ENCODE data around the gene ZNF281. TPM values are rescaled to one million over a fixed set of nuclear protein-coding genes. Genes with fewer than 3 reads are reported as not detected.

ZNF281 gene
- polyA plus RNA-seq, 1 donor (not counting 4 experiments of a cell fraction or from before 2014, with no cell fraction given), result 14.7 TPM

DNA sequence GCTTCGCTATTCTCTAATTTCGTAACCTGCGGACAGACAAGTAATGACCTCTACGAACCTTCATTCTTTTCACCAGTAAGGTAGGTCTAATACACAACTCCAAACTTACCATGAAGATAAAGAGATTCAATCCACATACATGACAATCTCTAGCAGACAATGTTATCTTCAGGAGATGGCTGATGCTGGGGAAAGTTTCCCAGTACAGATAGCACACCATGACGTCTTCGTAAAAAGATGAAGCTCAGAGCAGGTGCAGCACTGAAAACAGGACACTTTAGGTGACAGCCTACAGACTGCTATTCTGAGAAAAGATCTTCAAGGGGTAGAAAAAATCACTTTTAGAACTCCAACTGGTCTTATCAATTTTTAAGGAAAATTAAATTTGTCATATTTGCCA, 41.3 kb downstream of the ZNF281 start:
- H4K20me1 ChIP-seq (ENCODE audit: control insufficient read depth, extremely low read depth, insufficient read depth, low read length), result no peaks in the 10 kb centered on the region
- H3K36me3 ChIP-seq (ENCODE audit: control insufficient read depth in 2 of 2, extremely low read depth in 1 of 2, insufficient read depth in 2 of 2, low read length in 2 of 2), result no peaks in the 10 kb centered on the region
- dilution Hi-C loops (cut with MboI; ENCODE audit: extremely low pct_ligation_motif_present, low sequenced_read_pairs), result no loop called here
- H3K9me3 ChIP-seq (ENCODE audit: control insufficient read depth, low read depth, low read length), result no peaks in the 10 kb centered on the region
- H2AFZ ChIP-seq (ENCODE audit: control insufficient read depth, low read length), result no peak overlapping the region
- no peak overlapping the region for H3K27ac ChIP-seq (ENCODE audit: control insufficient read depth, insufficient read depth, low read length)
- DNase-seq (ENCODE audit: low read depth, low spot score) (no peak), FAIRE-seq (no peak)
- no peak overlapping the region for H3K4me2 ChIP-seq (ENCODE audit: control insufficient read depth, extremely low read depth, insufficient read depth, low read depth, low read length)
- H3K27me3 ChIP-seq (ENCODE audit: control insufficient read depth, extremely low read depth, insufficient read depth, low read length), result no peaks in the 10 kb centered on the region
- H3K9me1 ChIP-seq (ENCODE audit: control insufficient read depth, extremely low read depth, insufficient read depth, low read length), result no peaks in the 10 kb centered on the region
- TF ChIP-seq, protein P1, sequence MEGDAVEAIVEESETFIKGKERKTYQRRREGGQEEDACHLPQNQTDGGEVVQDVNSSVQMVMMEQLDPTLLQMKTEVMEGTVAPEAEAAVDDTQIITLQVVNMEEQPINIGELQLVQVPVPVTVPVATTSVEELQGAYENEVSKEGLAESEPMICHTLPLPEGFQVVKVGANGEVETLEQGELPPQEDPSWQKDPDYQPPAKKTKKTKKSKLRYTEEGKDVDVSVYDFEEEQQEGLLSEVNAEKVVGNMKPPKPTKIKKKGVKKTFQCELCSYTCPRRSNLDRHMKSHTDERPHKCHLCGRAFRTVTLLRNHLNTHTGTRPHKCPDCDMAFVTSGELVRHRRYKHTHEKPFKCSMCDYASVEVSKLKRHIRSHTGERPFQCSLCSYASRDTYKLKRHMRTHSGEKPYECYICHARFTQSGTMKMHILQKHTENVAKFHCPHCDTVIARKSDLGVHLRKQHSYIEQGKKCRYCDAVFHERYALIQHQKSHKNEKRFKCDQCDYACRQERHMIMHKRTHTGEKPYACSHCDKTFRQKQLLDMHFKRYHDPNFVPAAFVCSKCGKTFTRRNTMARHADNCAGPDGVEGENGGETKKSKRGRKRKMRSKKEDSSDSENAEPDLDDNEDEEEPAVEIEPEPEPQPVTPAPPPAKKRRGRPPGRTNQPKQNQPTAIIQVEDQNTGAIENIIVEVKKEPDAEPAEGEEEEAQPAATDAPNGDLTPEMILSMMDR (optimal IDR thresholded peaks at IDR 0.05 in 1 of 3, IDR thresholded peaks at IDR 0.05 in 1 of 3, conservative IDR thresholded peaks at IDR 0.05 in 1 of 3; ENCODE audit: extremely low read depth in 1 of 3, insufficient read depth in 2 of 3, low read length in 3 of 3), result no peak
- no peak for TF ChIP-seq EZH2 (IDR thresholded peaks at IDR 0.05; ENCODE audit: low read length)
- H3K4me3 ChIP-seq (ENCODE audit: control insufficient read depth in 2 of 3, extremely low read depth in 1 of 3, insufficient read depth in 2 of 3, low read depth in 1 of 3, low read length in 3 of 3), result no peak overlapping the region
- peaks cover 20% of the 10 kb centered on the region for H3K4me1 ChIP-seq (ENCODE audit: control insufficient read depth, extremely low read depth, insufficient read depth, low read length)
- no peak overlapping the region for H3K9ac ChIP-seq (ENCODE audit: control insufficient read depth, extremely low read depth, insufficient read depth, low read length)
- no peaks in the 10 kb centered on the region for H3K79me2 ChIP-seq (ENCODE audit: control insufficient read depth, insufficient read depth, low read length)

DNA sequence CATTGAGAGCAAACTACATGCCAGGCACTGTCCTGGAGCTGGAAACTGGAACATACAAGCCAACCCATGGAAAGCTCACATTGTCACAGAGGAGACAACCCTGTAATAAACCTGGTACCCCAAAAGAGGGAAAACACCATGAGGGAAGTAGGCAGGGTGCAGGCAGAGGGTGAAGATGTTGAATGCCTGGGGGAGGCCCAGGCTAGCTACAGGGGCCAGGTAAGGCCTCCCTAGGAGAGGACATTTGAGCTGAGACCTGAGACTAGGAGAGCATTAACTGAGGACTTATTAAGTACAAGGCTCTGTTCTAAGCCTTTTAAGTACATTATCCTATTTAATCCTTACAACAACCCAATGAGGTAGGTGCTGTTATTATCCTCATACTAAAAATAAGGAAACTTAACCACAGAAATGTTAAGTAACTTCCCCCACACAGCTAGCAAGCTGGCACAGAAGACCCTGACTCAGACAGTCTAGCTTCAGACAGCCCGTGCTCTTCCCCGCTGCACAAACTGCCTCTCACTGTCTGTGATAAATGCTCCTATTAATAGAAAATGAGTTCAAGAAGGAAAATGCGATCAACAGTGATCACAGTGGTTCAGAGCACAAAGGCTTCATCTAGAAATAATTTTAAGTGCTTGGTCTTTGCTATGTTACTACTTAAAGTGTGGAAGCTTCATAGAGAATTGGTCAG, 41.8 kb downstream of the ZNF281 start:
- Histone ChIP-seq H2AFZ (ENCODE audit: control insufficient read depth, low read length) (no peak overlapping the region), H3K27me3 (ENCODE audit: control insufficient read depth, extremely low read depth, insufficient read depth, low read length) (no peaks in the 10 kb centered on the region), H3K4me1 (ENCODE audit: control insufficient read depth, extremely low read depth, insufficient read depth, low read length) (peaks cover 20% of the 10 kb centered on the region), H3K27ac (ENCODE audit: control insufficient read depth, insufficient read depth, low read length) (no peak overlapping the region), H3K9me1 (ENCODE audit: control insufficient read depth, extremely low read depth, insufficient read depth, low read length) (no peaks in the 10 kb centered on the region), H3K4me3 (ENCODE audit: control insufficient read depth in 2 of 3, extremely low read depth in 1 of 3, insufficient read depth in 2 of 3, low read depth in 1 of 3, low read length in 3 of 3) (no peak overlapping the region), H3K9me3 (ENCODE audit: control insufficient read depth, low read depth, low read length) (no peaks in the 10 kb centered on the region), H3K36me3 (ENCODE audit: control insufficient read depth in 2 of 2, extremely low read depth in 1 of 2, insufficient read depth in 2 of 2, low read length in 2 of 2) (no peaks in the 10 kb centered on the region), H4K20me1 (ENCODE audit: control insufficient read depth, extremely low read depth, insufficient read depth, low read length) (no peaks in the 10 kb centered on the region), H3K79me2 (ENCODE audit: control insufficient read depth, insufficient read depth, low read length) (no peaks in the 10 kb centered on the region), H3K4me2 (ENCODE audit: control insufficient read depth, extremely low read depth, insufficient read depth, low read depth, low read length) (no peak overlapping the region), H3K9ac (ENCODE audit: control insufficient read depth, extremely low read depth, insufficient read depth, low read length) (no peak overlapping the region)
- DNase-seq (ENCODE audit: low read depth, low spot score), result no peak
- no peak for FAIRE-seq
- TF ChIP-seq EZH2 (IDR thresholded peaks at IDR 0.05; ENCODE audit: low read length), result no peak
- TF ChIP-seq, protein P1 (optimal IDR thresholded peaks at IDR 0.05 in 1 of 3, IDR thresholded peaks at IDR 0.05 in 1 of 3, conservative IDR thresholded peaks at IDR 0.05 in 1 of 3; ENCODE audit: extremely low read depth in 1 of 3, insufficient read depth in 2 of 3, low read length in 3 of 3), result no peak
- dilution Hi-C loops (cut with MboI; ENCODE audit: extremely low pct_ligation_motif_present, low sequenced_read_pairs), result no loop called here
